ENCODE data around the gene EMX2.
"Not testable (repeated sequence)": the region's sequence is repeated elsewhere in the genome, so short reads cannot be mapped to it uniquely, and the experiment has no call there.

The EMX2 gene

GRCh38 chr10:117562896-117563737, 20.6 kb downstream of the EMX2 start:
- no peak for DNase-seq

- no peak for DNase-seq
These were observed 21.2 kb downstream of the EMX2 start for GRCh38 chr10:117563780-117564179.

GRCh38 chr10:117565068-117565467, 22.5 kb downstream of the EMX2 start:
- DNase-seq, result no peak

GRCh38 chr10:117568334-117568733, 25.8 kb downstream of the EMX2 start:
- DNase-seq, result peak; percentile 94

DNA sequence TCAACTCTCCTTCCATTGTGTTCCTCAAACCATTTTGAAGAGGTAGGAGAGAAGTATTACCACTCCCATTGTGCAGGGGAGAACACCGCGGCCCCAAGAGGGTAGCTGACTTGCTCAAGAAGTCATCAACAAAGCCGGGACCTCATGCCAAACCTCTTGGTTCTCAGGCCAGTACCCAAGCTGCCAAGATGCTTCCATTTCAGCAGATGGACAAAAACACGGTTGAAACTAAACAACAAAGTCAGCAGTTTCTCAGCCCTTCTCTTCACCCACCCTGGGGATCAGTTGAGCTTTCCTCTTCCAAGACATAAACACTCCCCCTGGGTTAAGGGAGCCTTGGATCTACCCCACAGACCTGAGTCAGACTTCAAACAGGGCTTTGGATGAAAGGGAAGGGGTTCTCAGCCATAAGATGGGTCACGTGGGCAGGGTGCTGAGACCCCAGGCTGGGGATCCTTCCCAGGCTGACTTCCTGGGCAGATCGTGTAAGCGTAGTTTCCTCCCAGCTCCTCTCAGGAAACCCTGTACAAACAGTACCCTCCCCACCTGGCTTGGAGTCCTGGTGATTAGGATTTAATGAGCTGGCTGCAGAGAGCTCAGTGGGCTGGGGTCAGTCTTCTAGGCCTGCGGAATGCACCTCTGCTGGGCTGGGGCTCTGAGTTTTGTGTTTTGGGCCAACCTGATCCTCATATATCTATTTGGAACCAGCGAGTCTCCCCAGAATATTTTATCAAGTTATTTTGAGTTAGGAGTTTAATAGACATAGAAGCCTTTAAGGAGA, 27.3 kb downstream of the EMX2 start:
- DNase-seq, result no peak

GRCh38 chr10:117570880-117571279, 28.3 kb downstream of the EMX2 start:
- DNase-seq, result no peak

GRCh38 chr10:117574498-117575146, 32.1 kb downstream of the EMX2 start:
- DNase-seq, result no peak

- no peak for DNase-seq
These were observed 35.9 kb downstream of the EMX2 start for GRCh38 chr10:117578490-117578889.

GRCh38 chr10:117578999-117579590, 36.5 kb downstream of the EMX2 start:
- DNase-seq, result no peak

GRCh38 chr10:117581961-117582360, 39.4 kb downstream of the EMX2 start:
- DNase-seq, result peak; percentile 26

DNA sequence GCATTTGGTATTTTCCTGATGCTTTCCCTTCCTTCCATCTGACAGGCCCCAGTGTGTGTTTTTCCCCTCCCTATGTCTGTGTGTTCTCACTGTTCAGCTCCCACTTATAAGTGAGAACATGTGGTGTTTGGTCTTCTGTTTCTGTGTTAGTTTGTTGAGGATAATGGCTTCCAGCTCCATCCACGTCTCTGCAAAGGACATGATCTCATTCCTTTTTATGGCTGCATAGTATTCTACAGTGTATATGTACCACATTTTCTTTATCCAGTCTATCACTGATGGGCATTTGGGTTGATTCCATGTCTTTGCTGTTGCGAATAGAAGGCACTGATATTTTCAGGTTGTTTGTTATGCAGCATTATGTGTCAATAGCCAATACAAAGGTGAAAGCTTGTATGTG, 42.3 kb downstream of the EMX2 start:
- DNase-seq, result not testable (repeated sequence)

DNA sequence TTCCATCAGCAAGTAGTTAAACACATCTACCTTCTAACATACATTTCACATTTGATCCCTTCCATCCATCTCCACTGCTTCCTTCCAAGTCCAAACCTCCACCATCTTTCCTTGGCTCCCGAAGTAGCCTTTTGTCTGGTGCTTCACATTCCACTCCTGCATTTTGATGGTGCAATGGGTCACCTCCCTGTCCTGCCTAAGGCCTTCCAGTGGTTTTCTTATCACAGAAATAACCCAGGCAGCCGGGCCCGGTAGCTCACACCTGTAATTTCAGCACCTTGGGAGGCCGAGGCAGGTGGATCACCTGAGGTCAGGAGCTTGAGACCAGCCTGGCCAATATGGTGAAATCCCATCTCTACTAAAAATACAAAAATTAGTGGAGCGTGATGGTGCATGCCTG, 44.5 kb downstream of the EMX2 start:
- DNase-seq, result no peak

DNA sequence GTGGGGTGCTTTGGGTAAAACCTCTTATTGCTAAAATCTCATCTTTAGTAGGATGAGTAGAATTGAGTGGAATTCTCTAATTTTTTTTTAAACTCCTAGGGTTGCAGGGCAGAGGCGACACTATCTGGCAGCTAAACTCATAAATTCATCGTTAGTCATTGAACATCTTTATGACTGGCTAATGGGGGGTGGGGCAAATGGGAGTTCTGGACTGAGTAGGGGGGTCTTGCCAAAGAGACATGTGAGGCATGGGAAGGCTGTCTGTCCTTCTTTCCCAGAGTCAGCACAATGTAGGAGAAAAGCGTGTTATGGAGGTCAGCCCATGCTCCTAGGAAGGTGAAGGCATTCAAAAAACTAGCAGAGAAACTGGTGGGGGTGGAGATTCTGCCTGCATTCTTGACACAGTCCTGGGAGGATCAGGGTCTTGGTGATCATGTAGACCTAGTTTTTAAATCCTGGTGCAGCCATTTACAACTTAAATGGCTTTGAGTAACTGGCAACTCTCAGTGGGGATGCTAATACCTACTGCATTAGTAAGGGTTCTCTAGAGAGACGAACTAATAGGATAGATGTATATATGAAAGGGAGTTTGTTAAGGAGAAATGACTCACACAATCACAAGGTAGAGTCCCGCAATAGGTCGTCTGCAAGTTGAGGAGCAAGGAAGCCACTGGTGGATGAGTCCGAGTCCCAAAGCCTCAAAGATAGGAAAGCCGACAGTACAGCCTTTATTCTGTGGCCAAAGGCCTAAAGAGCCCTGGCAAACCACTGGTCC, 47.7 kb downstream of the EMX2 start:
- peak; percentile 87 for DNase-seq

DNA sequence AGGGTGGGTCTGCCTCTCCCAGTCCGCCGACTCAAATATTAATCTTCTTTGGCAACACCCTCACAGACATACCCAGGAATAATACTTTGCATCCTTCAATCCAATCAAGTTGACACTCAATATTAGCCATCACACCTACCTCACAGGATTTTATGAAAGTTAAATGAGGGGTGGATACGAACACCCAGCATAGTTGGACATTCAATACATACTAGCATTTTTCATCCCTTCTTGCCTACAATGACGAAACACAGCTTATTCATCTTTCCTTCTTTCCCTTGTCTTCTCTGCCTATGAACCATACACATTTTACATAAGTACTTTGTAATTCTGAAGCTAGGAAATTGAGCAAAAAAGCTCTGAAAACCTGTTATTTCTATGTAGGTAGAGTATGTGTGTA, 48.5 kb downstream of the EMX2 start:
- DNase-seq, result no peak

DNA sequence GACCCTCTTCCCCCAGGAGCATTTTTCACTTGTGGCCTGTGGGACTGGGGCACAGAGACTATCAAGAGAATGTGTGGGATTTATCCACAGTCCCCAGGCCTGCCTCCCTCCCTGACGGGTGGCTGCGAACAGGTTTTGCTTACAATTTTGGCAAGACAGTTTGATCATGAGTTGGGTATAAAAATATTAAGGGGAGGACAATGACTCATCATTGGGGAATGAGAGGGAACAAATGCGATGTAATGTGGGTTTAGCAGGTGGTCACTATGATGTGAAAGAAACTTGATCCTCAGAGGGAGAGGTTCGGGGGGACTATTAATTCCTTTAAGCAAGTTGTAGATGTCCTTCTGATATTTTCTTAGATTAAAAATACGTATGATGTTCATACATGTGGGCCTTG, 52.2 kb downstream of the EMX2 start:
- peak; percentile 49 for DNase-seq

DNA sequence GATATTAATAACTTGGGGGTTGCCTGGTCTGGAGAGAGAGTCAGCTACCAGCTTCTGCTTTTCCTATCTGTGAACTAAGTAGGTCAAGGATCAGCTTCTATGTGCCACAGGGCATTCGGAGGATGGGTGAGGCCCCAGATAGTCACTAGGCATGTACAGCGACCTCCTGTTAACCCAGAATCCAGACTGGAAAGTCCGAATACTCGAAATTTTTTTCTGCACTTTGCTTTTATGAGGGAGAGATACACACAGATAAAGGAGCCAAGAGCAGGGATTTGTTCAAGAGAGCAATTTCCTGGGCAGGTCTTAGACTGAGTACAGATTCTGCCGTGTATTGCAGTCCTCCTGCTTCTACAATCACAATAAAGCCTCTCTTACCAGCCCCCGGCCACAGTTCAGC, 54.2 kb downstream of the EMX2 start:
- DNase-seq, result peak; percentile 27

DNA sequence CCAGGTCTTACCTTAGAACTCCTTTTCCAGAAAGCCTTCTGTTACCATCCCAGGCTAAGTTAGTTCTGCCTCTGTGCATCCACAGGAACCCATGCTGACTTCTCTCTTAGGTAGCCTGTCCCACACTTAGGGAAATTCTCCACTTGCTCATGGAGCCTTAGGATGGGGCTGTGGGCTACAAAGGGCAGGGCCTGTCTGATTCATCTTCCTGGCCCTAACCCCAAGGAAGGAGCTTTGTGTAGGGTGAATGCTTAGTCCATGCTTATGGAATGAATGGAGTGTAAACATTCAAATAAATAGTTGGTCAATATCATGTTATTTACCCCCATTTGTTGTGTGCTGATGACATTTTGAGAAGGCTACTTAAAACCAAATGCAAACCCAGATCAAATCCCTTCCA, 54.7 kb downstream of the EMX2 start:
- DNase-seq, result peak; percentile 53

Data from fibroblast of skin of right biceps (primary cell).